ENCODE results near the gene VPS8.
"Not testable (repeated sequence)": the region's sequence is repeated elsewhere in the genome, so short reads cannot be mapped to it uniquely, and the experiment has no call there.

Gene VPS8

GRCh38 chr3:184986366-184986889 is 174.5 kb downstream of the VPS8 start:
- no peak for DNase-seq (ENCODE audit: low read depth)

- no peak for DNase-seq (ENCODE audit: low read depth)
Observed at GRCh38 chr3:184993394-184993793, 181.4 kb downstream of the VPS8 start.

- DNase-seq (ENCODE audit: low read depth) = not testable (repeated sequence)
Observed at GRCh38 chr3:185003876-185004275, 191.9 kb downstream of the VPS8 start.

GRCh38 chr3:185009650-185010049 is 197.7 kb downstream of the VPS8 start:
- DNase-seq (ENCODE audit: low read depth) = no peak

GRCh38 chr3:185017584-185017983 is 205.6 kb downstream of the VPS8 start:
- DNase-seq (ENCODE audit: low read depth) = not testable (repeated sequence)

- DNase-seq (ENCODE audit: low read depth) = not testable (repeated sequence)
Observed at GRCh38 chr3:185017996-185018395, 206.0 kb downstream of the VPS8 start.

GRCh38 chr3:185021256-185021655 is 209.3 kb downstream of the VPS8 start:
- no peak for DNase-seq (ENCODE audit: low read depth)

- DNase-seq (ENCODE audit: low read depth) = peak; percentile 26
Observed at GRCh38 chr3:185024406-185024805, 212.4 kb downstream of the VPS8 start.

- DNase-seq (ENCODE audit: low read depth) = peak; percentile 70
Observed at GRCh38 chr3:185024966-185025365, 213.0 kb downstream of the VPS8 start.

GRCh38 chr3:185028121-185028520 is 216.2 kb downstream of the VPS8 start:
- DNase-seq (ENCODE audit: low read depth) = no peak

- no peak for DNase-seq (ENCODE audit: low read depth)
Observed at GRCh38 chr3:185029086-185029485, 217.1 kb downstream of the VPS8 start.

GRCh38 chr3:185030399-185030798 is 218.4 kb downstream of the VPS8 start:
- no peak for DNase-seq (ENCODE audit: low read depth)

- DNase-seq (ENCODE audit: low read depth) = no peak
Observed at GRCh38 chr3:185030951-185031350, 219.0 kb downstream of the VPS8 start.

- DNase-seq (ENCODE audit: low read depth) = no peak
Observed at GRCh38 chr3:185037801-185038200, 225.8 kb downstream of the VPS8 start.

GRCh38 chr3:185040425-185040824 is 228.5 kb downstream of the VPS8 start:
- no peak for DNase-seq (ENCODE audit: low read depth)

- DNase-seq (ENCODE audit: low read depth) = no peak
Observed at GRCh38 chr3:185041540-185041939, 229.6 kb downstream of the VPS8 start.

GRCh38 chr3:185042312-185043050 is 230.5 kb downstream of the VPS8 start:
- DNase-seq (ENCODE audit: low read depth) = no peak

GRCh38 chr3:185046164-185046515 is 234.2 kb downstream of the VPS8 start:
- no peak for DNase-seq (ENCODE audit: low read depth)

- DNase-seq (ENCODE audit: low read depth) = no peak
Observed at GRCh38 chr3:185046603-185047002, 234.6 kb downstream of the VPS8 start.

GRCh38 chr3:185049710-185050109 is 237.7 kb downstream of the VPS8 start:
- no peak for DNase-seq (ENCODE audit: low read depth)

GRCh38 chr3:185051801-185052200 is 239.8 kb downstream of the VPS8 start:
- DNase-seq (ENCODE audit: low read depth) = no peak

- no peak for DNase-seq (ENCODE audit: low read depth)
Observed at GRCh38 chr3:185052631-185053030, 240.7 kb downstream of the VPS8 start.

- DNase-seq (ENCODE audit: low read depth) = no peak
Observed at GRCh38 chr3:185056908-185057307, 244.9 kb downstream of the VPS8 start.

- DNase-seq (ENCODE audit: low read depth) = no peak
Observed at GRCh38 chr3:185057829-185058228, 245.9 kb downstream of the VPS8 start.
